ENCODE results near the gene CYP4A22.

CYP4A22 gene

DNA sequence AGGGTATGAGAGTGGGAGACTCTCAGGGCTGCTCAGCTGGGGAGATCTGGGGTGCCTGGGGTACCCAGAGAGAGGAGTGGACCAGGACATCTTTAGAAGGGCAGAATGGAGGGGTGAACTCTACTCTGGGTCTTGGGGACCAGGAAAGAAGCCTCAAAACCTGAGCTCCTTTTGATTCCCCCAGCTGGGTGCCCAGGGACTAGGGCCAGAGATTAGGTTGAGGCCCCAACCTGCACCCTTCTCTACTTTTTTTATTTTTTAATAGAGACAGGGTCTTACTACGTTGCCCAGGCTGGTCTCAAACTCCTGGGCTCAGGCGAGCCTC is 50.6 kb downstream of the CYP4A22 start (continued):
- TF ChIP-seq ZNF658 (tag by site-specific recombination; IDR thresholded peaks at IDR 0.05) (no peak), BCL11B (tag by site-specific recombination; IDR thresholded peaks at IDR 0.05; ENCODE audit: low read depth) (no peak), SP3 (tag by site-specific recombination; IDR thresholded peaks at IDR 0.05) (no peak), ZNF302 (tag by site-specific recombination; IDR thresholded peaks at IDR 0.05; ENCODE audit: low read depth) (no peak), WT1 (tag by site-specific recombination; IDR thresholded peaks at IDR 0.05) (no peak), ZBTB21 (tag by site-specific recombination; IDR thresholded peaks at IDR 0.05) (no peak), ZNF510 (tag by site-specific recombination; IDR thresholded peaks at IDR 0.05; ENCODE audit: insufficient replicate concordance) (no peak), ZNF157 (tag by site-specific recombination; IDR thresholded peaks at IDR 0.05) (no peak), ZNF571 (tag by site-specific recombination; IDR thresholded peaks at IDR 0.05) (no peak)
- TF ChIP-seq, protein P1, sequence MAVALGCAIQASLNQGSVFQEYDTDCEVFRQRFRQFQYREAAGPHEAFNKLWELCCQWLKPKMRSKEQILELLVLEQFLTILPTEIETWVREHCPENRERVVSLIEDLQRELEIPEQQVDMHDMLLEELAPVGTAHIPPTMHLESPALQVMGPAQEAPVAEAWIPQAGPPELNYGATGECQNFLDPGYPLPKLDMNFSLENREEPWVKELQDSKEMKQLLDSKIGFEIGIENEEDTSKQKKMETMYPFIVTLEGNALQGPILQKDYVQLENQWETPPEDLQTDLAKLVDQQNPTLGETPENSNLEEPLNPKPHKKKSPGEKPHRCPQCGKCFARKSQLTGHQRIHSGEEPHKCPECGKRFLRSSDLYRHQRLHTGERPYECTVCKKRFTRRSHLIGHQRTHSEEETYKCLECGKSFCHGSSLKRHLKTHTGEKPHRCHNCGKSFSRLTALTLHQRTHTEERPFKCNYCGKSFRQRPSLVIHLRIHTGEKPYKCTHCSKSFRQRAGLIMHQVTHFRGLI (tag by site-specific recombination; IDR thresholded peaks at IDR 0.05) = no peak
- TF ChIP-seq, protein P2, sequence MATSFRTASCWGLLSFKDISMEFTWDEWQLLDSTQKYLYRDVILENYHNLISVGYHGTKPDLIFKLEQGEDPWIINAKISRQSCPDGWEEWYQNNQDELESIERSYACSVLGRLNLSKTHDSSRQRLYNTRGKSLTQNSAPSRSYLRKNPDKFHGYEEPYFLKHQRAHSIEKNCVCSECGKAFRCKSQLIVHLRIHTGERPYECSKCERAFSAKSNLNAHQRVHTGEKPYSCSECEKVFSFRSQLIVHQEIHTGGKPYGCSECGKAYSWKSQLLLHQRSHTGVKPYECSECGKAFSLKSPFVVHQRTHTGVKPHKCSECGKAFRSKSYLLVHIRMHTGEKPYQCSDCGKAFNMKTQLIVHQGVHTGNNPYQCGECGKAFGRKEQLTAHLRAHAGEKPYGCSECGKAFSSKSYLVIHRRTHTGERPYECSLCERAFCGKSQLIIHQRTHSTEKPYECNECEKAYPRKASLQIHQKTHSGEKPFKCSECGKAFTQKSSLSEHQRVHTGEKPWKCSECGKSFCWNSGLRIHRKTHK (tag by site-specific recombination; IDR thresholded peaks at IDR 0.05) = no peak

DNA sequence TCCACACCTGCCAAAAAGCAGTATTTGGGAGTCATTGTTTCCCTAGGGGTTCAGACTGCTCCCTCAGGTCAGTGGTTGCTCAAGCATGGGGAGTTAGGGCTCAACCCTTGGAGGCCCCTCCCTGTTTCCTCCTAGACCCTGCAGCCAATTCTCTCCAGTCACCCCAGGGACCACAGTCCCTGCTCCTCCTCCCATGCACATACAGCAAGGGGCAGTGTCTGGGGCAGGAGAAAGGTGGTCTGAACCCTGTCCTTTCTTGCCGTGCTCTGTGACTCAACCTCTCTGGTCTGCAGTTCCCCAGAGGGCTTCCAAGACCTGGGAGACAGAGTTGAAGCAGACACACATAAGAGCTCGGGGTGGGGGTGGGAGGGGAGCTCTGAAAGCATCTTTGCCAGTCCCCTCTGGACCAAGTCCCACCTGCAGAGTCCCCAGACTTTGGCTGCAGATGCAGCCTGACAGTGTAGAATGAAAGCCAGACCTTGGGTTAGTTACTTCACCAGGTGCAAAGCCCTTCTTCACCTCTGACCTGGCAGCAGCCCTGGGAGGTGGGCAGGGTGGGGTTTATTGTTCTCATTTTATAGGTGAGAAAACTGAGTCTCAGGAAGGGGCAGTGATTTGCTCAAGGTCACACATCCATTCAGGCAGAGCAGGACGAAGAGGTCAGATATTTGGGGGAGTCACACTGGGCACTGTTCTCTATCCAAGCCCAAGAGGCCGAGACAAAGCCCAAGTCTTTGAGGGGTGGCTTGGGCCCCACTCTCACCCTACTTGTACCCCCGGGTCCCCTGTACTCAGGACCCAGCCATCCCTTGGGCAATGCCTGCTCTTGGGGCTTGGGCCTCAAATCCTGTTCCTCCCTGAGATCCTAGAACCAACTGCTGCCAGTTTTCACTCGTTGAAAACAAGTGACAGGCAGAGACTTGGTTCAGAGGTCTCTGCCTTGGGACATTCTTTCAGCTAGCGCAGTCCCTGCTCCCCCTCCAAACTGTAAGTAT is 51.8 kb downstream of the CYP4A22 start:
- Histone ChIP-seq H3K4me3 (ENCODE audit: low read depth, low read length) (no peak overlapping the region), H3K4me1 (ENCODE audit: control insufficient read depth, insufficient read depth, low read length) (no peaks in the 10 kb centered on the region), H3K27ac (ENCODE audit: extremely low read depth, low read depth, low read length) (no peak overlapping the region), H3K9me3 (ENCODE audit: control insufficient read depth, insufficient read depth, low read depth, low read length) (no peaks in the 10 kb centered on the region), H3K36me3 (ENCODE audit: control insufficient read depth in 2 of 2, insufficient read depth in 1 of 2, low read length in 2 of 2) (no peaks in the 10 kb centered on the region)
- ChIA-PET CTCF (interaction anchor here (0.6 to 7.8 kb wide), 9 partner anchors 10 to 1452 kb away, joined by 3 to 136 read pairs (median 4); no protein-coding TSS in a partner anchor), POLR2A (interaction anchor here (1.2 kb wide), 1 partner anchor 10 kb away, joined by 4 read pairs; no protein-coding TSS in a partner anchor)
- no peak for TF ChIP-seq BCL11B (tag by site-specific recombination; IDR thresholded peaks at IDR 0.05; ENCODE audit: low read depth)
- no peak for TF ChIP-seq YY1 (tag by site-specific recombination; IDR thresholded peaks at IDR 0.05)
- no peak for TF ChIP-seq ZNF600 (tag by site-specific recombination; IDR thresholded peaks at IDR 0.05)
- TF ChIP-seq IKZF3 (tag by site-specific recombination; IDR thresholded peaks at IDR 0.05) = no peak
- TF ChIP-seq, protein P3, sequence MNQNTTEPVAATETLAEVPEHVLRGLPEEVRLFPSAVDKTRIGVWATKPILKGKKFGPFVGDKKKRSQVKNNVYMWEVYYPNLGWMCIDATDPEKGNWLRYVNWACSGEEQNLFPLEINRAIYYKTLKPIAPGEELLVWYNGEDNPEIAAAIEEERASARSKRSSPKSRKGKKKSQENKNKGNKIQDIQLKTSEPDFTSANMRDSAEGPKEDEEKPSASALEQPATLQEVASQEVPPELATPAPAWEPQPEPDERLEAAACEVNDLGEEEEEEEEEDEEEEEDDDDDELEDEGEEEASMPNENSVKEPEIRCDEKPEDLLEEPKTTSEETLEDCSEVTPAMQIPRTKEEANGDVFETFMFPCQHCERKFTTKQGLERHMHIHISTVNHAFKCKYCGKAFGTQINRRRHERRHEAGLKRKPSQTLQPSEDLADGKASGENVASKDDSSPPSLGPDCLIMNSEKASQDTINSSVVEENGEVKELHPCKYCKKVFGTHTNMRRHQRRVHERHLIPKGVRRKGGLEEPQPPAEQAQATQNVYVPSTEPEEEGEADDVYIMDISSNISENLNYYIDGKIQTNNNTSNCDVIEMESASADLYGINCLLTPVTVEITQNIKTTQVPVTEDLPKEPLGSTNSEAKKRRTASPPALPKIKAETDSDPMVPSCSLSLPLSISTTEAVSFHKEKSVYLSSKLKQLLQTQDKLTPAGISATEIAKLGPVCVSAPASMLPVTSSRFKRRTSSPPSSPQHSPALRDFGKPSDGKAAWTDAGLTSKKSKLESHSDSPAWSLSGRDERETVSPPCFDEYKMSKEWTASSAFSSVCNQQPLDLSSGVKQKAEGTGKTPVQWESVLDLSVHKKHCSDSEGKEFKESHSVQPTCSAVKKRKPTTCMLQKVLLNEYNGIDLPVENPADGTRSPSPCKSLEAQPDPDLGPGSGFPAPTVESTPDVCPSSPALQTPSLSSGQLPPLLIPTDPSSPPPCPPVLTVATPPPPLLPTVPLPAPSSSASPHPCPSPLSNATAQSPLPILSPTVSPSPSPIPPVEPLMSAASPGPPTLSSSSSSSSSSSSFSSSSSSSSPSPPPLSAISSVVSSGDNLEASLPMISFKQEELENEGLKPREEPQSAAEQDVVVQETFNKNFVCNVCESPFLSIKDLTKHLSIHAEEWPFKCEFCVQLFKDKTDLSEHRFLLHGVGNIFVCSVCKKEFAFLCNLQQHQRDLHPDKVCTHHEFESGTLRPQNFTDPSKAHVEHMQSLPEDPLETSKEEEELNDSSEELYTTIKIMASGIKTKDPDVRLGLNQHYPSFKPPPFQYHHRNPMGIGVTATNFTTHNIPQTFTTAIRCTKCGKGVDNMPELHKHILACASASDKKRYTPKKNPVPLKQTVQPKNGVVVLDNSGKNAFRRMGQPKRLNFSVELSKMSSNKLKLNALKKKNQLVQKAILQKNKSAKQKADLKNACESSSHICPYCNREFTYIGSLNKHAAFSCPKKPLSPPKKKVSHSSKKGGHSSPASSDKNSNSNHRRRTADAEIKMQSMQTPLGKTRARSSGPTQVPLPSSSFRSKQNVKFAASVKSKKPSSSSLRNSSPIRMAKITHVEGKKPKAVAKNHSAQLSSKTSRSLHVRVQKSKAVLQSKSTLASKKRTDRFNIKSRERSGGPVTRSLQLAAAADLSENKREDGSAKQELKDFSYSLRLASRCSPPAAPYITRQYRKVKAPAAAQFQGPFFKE (tag by site-specific recombination; IDR thresholded peaks at IDR 0.05; ENCODE audit: borderline replicate concordance) = no peak
- TF ChIP-seq ZNF140 (tag by site-specific recombination; IDR thresholded peaks at IDR 0.05) = no peak
- TF ChIP-seq ZNF677 (tag by site-specific recombination; IDR thresholded peaks at IDR 0.05) = no peak
- TF ChIP-seq ZBTB20 (tag by site-specific recombination; IDR thresholded peaks at IDR 0.05) = no peak
- no peak for TF ChIP-seq ZBTB17 (tag by site-specific recombination; IDR thresholded peaks at IDR 0.05)
- no peak for TF ChIP-seq ZSCAN23 (tag by site-specific recombination; IDR thresholded peaks at IDR 0.05)
- no peak for TF ChIP-seq ZNF341 (tag by site-specific recombination; IDR thresholded peaks at IDR 0.05; ENCODE audit: low read depth)
- TF ChIP-seq GLIS1 (tag by site-specific recombination; IDR thresholded peaks at IDR 0.05) = no peak
